Heart right ventricle (tissue), 16 donors: Measurements from ENCODE around the gene ANAPC16. TPM values are rescaled to one million over a fixed set of nuclear protein-coding genes. Genes with fewer than 3 reads are reported as not detected.

Experiments used
- ATAC-seq, 8 donors: fragments of 200-7000 bp; cut with Tn5 transposase; one replicate each; pipeline ENCODE4 v1.9.1; 2020; ENCODE audit warnings: mild to moderate bottlenecking in 8 of 8, moderate library complexity in 8 of 8, moderate number of reproducible peaks in 1 of 8
- DNase-seq, 2 donors: peaks; one replicate each; pipeline ENCODE4 v3.0.0-alpha.2; 2020
- H3K27ac ChIP-seq, 10 donors: fragments of 200-600 bp; sonication (generic) in 2 of 10; one replicate each; pipeline versions ENCODE4 v1.5.0 to v1.8.0; 2020 to 2022; ENCODE audit warnings: mild to moderate bottlenecking in 3 of 10
- H3K27me3 ChIP-seq, 7 donors: fragments of 200-600 bp; one replicate each; pipeline ENCODE4 v1.8.0; 2021 to 2022; ENCODE audit warnings: mild to moderate bottlenecking in 2 of 7
- H3K36me3 ChIP-seq, 9 donors: fragments of 200-600 bp; sonication (generic) in 1 of 9; one replicate each; pipeline versions ENCODE4 v1.5.0 to v1.8.0; 2020 to 2022; ENCODE audit warnings: mild to moderate bottlenecking in 2 of 9
- H3K4me1 ChIP-seq, 9 donors: fragments of 200-600 bp; sonication (generic) in 1 of 9; one replicate each; pipeline versions ENCODE4 v1.5.0 to v1.8.0; 2020 to 2022; ENCODE audit warnings: mild to moderate bottlenecking in 4 of 9
- H3K4me3 ChIP-seq, 10 donors: fragments of 200-600 bp; sonication (generic) in 2 of 10; one replicate each; pipeline versions ENCODE4 v1.5.0 to v1.8.0; 2020 to 2022; ENCODE audit warnings: mild to moderate bottlenecking in 7 of 10, moderate library complexity in 2 of 10
- H3K9me3 ChIP-seq, 11 donors: fragments of 200-600 bp in 10 of 11; sonication (generic) in 2 of 11; one replicate each; pipeline versions ENCODE4 v1.5.0 to v1.8.0; 2013 to 2022; ENCODE audit warnings: mild to moderate bottlenecking in 2 of 11, control low read depth in 1 of 11, moderate library complexity in 1 of 11
- WGBS, 2 donors: extraction: QIAGEN DNeasy Blood & Tissue Kit; methylation state at CpG; one replicate each; pipeline ENCODE4 v1.1.7; 2013; ENCODE audit warnings: inconsistent platforms in 1 of 2; 5-methylcytosine and 5-hydroxymethylcytosine counted together
- intact Hi-C, 10 donors: fragments of 100-400 bp; cut with DNase I; formaldehyde crosslinking; loops; one replicate each; pipeline versions ENCODE4 v1.11.1 to v1.14.2; 2022
- polyA plus RNA-seq, 2 donors: library from polyadenylated mRNA; stranded (reverse); fragments of 200-250 nt; gene quantifications; one replicate each; pipeline ENCODE4 v1.2.3, GENCODE V29; 2013
- total RNA-seq, 10 donors: library from RNA; stranded (reverse); fragmentation: NEBNext Ultra II Directional in 3 of 10; extraction: Animal tissue kit (Norgen Biotek cat#: 25700) in 3 of 10; gene quantifications; one replicate each; pipeline versions ENCODE4 v1.2.1 to v1.2.4, GENCODE V29; 2021 to 2023
- TF ChIP-seq, protein P1 (sequence below), 9 donors: fragments of 200-600 bp; sonication (generic) in 2 of 9; IDR thresholded peaks; one replicate each; pipeline versions ENCODE4 v1.5.0 to v1.8.0; 2021 to 2022; ENCODE audit warnings: antibody characterized with exemption in 9 of 9, mild to moderate bottlenecking in 5 of 9, moderate library complexity in 1 of 9
- donor health status: Arrhythmogenic right ventricular cardiomyopathy.
- donor health status: ischemic (EF 13 %, LVEDD 7.1; RV severe dilation, severe dysfunction).
- donor health status: healthy with polysubstance abuse.
- donor health status: DM: no; HTN: yes; CAD: no.
- donor health status: DM: no; HTN: no; CAD: no.
- donor health status: ischemic (EF 25% LVEDD 6.9; RV normal size, moderate dysfunction).
- donor health status: ischemic (EF 25% LVEDD 5.7; RV mildly dilated, moderate dysfunction).
- donor health status: healthy.
- donor health status: DM: yes; HTN: yes; CAD: no.
- donor health status: Ischemic cardiomyopathy.
- donor health status: ischemic (EF 35%, LVEDD 5.7; RV mildly dilated, moderate dysfunction).
- donor health status: nonischemic (EF 11% LVEDD 7.7; RV severe dilation, severe dysfunction).
- donor health status: DM: yes; HTN: yes; CAD: no.
- donor health status: PGD.
- donor health status: ischemic (EF 29% LVEDD 5.4; RV normal size, mild dysfunction).
- donor health status: nonischemic (EF 23%, LVEDD 6.1; RV moderate dilation, normal function).

The ANAPC16 gene
- total and polyA plus RNA-seq, 12 donors: 129 to 246 (median 206) TPM

- Histone ChIP-seq H3K36me3 (no peaks in the 10 kb centered on the region), H3K27ac (peak overlapping the region; percentile 84 to 97 (median 93)), H3K9me3 (no peaks in the 10 kb centered on the region), H3K4me3 (no peak overlapping the region), H3K4me1 (peaks cover 28 to 88% (median 69%) of the 10 kb centered on the region in 9 donors), H3K27me3 (no peaks in the 10 kb centered on the region)
- intact Hi-C loops: loop anchor here in 3 of 10 donors (1.0 to 5.0 kb wide), 3 partner anchors 14 to 68 kb away; partner anchors contain the start of gene DDIT4 (in 1 of the 3)
- ATAC-seq: no peak
- 17 to 25% methylated on average over 5 of the region's 5 CpGs for WGBS, 2 donors
- TF ChIP-seq, protein P1, sequence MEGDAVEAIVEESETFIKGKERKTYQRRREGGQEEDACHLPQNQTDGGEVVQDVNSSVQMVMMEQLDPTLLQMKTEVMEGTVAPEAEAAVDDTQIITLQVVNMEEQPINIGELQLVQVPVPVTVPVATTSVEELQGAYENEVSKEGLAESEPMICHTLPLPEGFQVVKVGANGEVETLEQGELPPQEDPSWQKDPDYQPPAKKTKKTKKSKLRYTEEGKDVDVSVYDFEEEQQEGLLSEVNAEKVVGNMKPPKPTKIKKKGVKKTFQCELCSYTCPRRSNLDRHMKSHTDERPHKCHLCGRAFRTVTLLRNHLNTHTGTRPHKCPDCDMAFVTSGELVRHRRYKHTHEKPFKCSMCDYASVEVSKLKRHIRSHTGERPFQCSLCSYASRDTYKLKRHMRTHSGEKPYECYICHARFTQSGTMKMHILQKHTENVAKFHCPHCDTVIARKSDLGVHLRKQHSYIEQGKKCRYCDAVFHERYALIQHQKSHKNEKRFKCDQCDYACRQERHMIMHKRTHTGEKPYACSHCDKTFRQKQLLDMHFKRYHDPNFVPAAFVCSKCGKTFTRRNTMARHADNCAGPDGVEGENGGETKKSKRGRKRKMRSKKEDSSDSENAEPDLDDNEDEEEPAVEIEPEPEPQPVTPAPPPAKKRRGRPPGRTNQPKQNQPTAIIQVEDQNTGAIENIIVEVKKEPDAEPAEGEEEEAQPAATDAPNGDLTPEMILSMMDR (IDR thresholded peaks at IDR 0.05): peak in 2 of 9 donors; percentile 6 to 15
- peak in 1 of 2 donors; percentile 30 for DNase-seq
Measured at GRCh38 chr10:72259491-72260238, 43.9 kb downstream of the ANAPC16 start.

- DNase-seq: peak; percentile 77 to 89
- no peaks in the 10 kb centered on the region for H3K27me3 ChIP-seq
- intact Hi-C loops: loop anchor here in 1 of 10 donors (1.0 kb wide), 1 partner anchor 13 kb away; the partner anchor contains the start of gene DDIT4
- peak; percentile 88 to 95 (median 92) for ATAC-seq
- no peaks in the 10 kb centered on the region for H3K36me3 ChIP-seq
- no peaks in the 10 kb centered on the region for H3K9me3 ChIP-seq
- TF ChIP-seq, protein P1 (IDR thresholded peaks at IDR 0.05): no peak
- peak overlapping the region; percentile 84 to 97 (median 93) for H3K27ac ChIP-seq
- 8% methylated on average over 18 to 19 of the region's 19 CpGs for WGBS, 2 donors
- peaks cover 20 to 80% (median 62%) of the 10 kb centered on the region in 9 donors for H3K4me1 ChIP-seq
- H3K4me3 ChIP-seq: peak overlapping the region; percentile 18 to 61 (median 55)
Measured at GRCh38 chr10:72260239-72260975, 44.6 kb downstream of the ANAPC16 start.

GRCh38 chr10:72260976-72261783 is 45.4 kb downstream of the ANAPC16 start:
- ATAC-seq: peak; percentile 0 to 23 (median 4)
- peaks cover 17 to 73% (median 54%) of the 10 kb centered on the region in 9 donors for H3K4me1 ChIP-seq
- no peaks in the 10 kb centered on the region for H3K27me3 ChIP-seq

More at GRCh38 chr10:72260976-72261783, 45.4 kb downstream of the ANAPC16 start:
- peak overlapping the region; percentile 18 to 61 (median 55) for H3K4me3 ChIP-seq
- 4% methylated on average over 30 of the region's 30 CpGs for WGBS, 2 donors
- TF ChIP-seq, protein P1 (IDR thresholded peaks at IDR 0.05): peak in 3 of 9 donors; percentile 4 to 22 (median 12)
- H3K9me3 ChIP-seq: no peaks in the 10 kb centered on the region
- H3K27ac ChIP-seq: peak overlapping the region; percentile 84 to 97 (median 93)
- intact Hi-C loops: loop anchor here in 1 of 10 donors (1.0 kb wide), 1 partner anchor 12 kb away; the partner anchor contains the start of gene DDIT4
- no peak for DNase-seq
- H3K36me3 ChIP-seq: no peaks in the 10 kb centered on the region
